LNCaP clone FGC (cell line): Measurements from ENCODE around the gene NSD1.
"Not testable (repeated sequence)": the region's sequence is repeated elsewhere in the genome, so short reads cannot be mapped to it uniquely, and the experiment has no call there.

Source experiments
- DNase-seq: peaks from one replicate; pipeline ENCODE4 v3.0.0-alpha.2; 2011; ENCODE audit warnings: low read depth
- H3K4me3 ChIP-seq: 2 replicates; pipeline ENCODE4 v1.5.1; 2011; ENCODE audit warnings: mild to moderate bottlenecking, low read depth, low read length, control low read depth
- CTCF ChIP-seq: IDR thresholded peaks from 2 replicates; pipeline ENCODE4 v1.5.1; 2012; ENCODE audit warnings: mild to moderate bottlenecking; ENCODE audit not compliant: control insufficient read depth, insufficient read depth; ENCODE audit errors: extremely low read depth

The NSD1 gene

GRCh38 chr5:177169271-177169670 lies 35.7 kb downstream of the NSD1 start:
- no peak overlapping the region for H3K4me3 ChIP-seq
- no peak for TF ChIP-seq CTCF
- DNase-seq = no peak

- no peak overlapping the region for H3K4me3 ChIP-seq
- no peak for TF ChIP-seq CTCF
- DNase-seq = no peak
Observed at GRCh38 chr5:177171961-177172360, 38.4 kb downstream of the NSD1 start.

GRCh38 chr5:177175336-177175735 lies 41.8 kb downstream of the NSD1 start:
- DNase-seq = no peak
- H3K4me3 ChIP-seq = no peak overlapping the region

GRCh38 chr5:177176175-177176711 lies 42.7 kb downstream of the NSD1 start:
- no peak for TF ChIP-seq CTCF
- no peak for DNase-seq
- H3K4me3 ChIP-seq = no peak overlapping the region

More at GRCh38 chr5:177175336-177175735, 41.8 kb downstream of the NSD1 start:
- no peak for TF ChIP-seq CTCF

- not testable (repeated sequence) for H3K4me3 ChIP-seq, DNase-seq
Observed at GRCh38 chr5:177177847-177178437, 44.4 kb downstream of the NSD1 start.

GRCh38 chr5:177178733-177179304 lies 45.2 kb downstream of the NSD1 start:
- DNase-seq = no peak
- no peak for TF ChIP-seq CTCF
- H3K4me3 ChIP-seq = no peak overlapping the region

- H3K4me3 ChIP-seq = no peak overlapping the region
- TF ChIP-seq CTCF = no peak
- DNase-seq = no peak
Observed at GRCh38 chr5:177179431-177179830, 45.9 kb downstream of the NSD1 start.
